Erythroblast (primary cell): Measurements from ENCODE around the gene LIN7A.

Experiments
- GATA1 ChIP-seq: IDR thresholded peaks from 2 replicates; pipeline ENCODE4 v1.6.1; 2011; ENCODE audit warnings: low read depth, mild to moderate bottlenecking, control low read depth, low read length, moderate library complexity
- POLR2A ChIP-seq: IDR thresholded peaks from 2 replicates; pipeline ENCODE4 v1.6.1; 2011; ENCODE audit warnings: mild to moderate bottlenecking, low read length

GRCh38 chr12:80979816-80980215 is 42.1 kb upstream of the LIN7A start:
- TF ChIP-seq POLR2A: no peak
- TF ChIP-seq GATA1: no peak
